Stimulated activated CD4-positive, alpha-beta T cell treated with anti-CD3 and anti-CD28 coated beads, Interleukin-4, amount 100 ng/mL, for 1 hour (primary cell): ENCODE results near the gene TMEM243.

Experiments
- DNase-seq: peaks from one replicate; pipeline ENCODE4 v3.0.0-alpha.2; 2020

The TMEM243 gene

DNA sequence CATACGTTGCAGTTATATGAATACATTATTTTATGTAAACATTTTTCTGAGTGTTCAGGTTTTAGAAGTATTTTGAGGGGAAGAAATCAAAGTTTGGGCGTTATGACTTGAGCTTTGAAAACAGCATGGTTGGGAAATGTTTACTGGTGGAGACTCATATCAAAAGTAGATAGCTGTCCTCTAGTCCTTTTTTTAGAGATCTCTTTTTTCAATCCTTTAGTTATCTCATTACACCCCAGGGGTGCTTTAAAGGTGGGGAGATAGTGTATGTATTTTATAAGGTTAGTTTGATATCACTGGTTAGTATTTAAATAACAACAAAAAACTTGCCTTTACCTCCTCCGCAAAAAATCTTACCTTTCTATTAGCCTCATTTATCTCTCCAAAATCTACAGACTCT is 65.0 kb downstream of the TMEM243 start:
- DNase-seq = no peak

DNA sequence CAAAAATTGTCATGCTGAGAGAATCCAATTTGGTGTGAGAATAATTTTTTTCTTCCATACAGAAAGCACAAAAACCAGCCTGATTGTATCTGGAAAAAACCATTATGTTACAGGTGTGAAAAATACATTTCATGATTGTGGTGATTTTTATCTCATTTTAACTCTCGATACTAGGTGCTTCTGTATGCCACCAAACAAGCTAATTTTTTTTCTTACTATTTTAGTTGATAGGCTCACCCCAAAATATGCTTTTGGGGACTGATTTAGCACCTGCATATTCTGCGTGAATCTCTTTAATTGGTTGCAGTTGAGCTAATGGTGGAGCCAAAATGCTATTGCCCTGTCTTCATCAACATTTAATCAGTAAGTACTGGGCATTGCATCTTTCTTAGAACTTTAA is 65.4 kb downstream of the TMEM243 start:
- DNase-seq = no peak

DNA sequence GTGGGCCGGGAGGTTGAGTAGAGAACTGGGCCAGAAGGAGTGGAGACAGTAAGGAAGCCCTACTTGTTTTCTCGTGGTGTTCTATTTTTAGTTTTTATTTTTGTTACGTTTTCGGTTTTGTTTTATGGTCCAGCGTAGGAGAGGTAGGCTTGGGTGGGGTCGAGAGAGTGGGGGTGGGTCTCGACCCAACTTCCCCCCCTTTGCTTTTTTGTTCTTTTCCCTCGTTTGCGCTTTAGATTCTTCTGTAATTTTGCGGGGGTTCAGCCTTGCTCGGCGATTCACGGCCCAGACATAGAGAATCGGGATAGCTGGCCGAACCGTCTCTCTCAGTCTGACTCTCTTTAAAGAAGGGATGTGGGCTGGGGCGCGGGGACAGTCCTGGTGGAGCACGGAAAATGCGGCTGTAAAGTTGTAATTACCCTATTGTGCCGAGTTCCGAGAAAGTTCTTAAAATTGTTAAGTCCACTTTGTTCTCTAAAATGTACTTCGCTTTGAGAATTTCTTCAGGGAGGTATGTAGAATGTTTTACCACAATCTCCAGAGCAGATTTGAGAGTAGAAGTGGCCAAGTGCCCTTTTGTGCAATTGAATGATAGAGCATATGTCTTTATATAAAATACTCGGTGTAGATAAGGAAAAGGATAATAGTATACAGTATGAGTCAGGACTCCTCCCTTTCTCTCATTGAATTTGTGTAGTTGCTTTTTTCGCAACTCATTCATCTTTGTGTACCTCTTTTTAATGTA is 66.5 kb downstream of the TMEM243 start:
- peak; percentile 15 for DNase-seq

DNA sequence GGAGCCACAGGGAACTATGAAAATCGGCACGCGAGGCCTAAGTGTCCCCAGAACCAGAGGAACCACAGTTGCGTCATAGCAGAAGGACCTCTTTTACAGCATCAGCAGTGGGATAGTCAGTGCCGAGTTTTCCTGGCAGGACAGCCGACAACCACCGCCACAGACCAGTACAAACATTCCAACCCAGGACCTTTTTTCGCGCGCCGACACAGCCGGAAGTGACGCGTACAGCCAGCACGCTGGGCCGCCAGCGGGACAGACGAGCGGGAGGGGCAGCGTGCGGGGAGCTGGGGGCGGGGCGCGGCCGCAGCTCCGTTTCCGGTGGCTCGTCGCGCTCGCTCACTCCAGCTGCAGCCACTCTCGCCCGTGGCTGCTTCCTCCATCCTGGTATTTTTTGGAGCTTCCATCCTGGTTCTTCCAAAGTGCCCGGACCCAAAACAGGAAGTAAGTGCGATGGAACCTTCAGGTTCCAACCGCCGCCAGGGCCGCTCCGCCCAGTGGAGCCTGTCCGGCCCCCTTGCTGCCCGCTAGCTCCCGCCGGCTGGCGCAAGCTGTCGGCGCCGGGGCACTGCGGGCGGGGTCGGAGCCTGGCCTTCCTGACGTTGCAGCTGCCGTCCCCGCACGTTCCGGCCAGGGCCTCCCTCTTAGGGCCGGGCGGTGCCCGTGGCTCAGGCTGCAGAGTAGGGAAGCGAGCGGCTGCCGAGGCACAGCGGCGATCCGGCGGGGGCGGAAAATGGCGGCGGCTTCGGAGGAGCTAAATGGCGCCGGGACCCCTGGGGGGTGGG is 67.2 kb downstream of the TMEM243 start, which contains the start of gene DMTF1:
Gene DMTF1, plus strand, starts transcription at position 342 of the 785 bp plus-strand sequence. CDS start 12,489 bp downstream, outside the sequence.
- peak; percentile 86 for DNase-seq

DNA sequence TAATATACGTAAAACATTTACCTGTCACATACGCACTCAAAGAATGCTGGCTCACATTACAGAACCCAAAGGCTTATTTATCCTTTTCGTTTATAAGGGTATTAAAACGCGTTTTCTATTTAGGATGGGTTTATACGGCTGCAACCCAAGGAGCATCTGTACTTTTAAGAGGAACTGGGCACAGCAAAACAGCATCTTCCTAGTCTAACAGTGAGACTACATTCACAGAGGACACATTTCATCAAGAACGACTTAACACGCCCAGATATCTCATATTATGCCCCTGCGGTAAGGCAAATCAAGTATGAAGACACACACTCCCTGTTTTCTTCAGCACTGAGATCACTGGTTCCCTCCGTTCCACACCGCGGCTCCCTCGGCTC is 67.8 kb downstream of the TMEM243 start:
- DNase-seq = no peak

DNA sequence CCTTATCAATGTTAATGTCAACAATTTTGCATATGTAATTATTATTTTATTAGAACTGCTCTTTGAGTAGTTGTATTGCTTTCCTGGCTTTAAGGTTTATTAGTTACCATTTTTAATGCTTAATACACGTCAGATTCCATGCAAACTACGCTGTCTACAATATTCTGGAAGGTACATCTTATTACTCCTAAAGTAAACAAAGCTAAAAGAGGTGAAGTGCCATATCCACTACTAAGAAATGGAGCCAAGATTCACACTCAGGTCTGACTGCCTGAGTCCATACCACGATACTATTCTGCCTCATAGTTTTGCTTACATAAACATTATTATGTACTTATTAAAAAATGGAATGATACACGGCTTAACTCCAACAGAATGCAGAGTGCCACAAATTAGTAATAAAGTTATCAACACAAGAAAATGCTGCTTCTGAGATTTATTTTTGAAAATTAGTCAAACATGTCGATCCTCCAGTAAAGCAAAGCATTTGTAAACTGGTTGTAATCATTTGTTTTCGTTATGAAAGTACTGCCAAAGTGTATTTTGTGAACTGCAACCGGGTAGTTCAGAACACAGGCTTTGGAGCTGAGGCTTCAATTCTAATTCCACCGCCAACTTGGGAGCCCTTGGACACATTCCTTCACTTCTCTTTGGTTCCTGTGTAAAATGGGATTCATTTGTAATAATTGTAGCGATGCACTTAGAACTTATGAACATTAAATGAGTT is 68.4 kb downstream of the TMEM243 start:
- DNase-seq = no peak

DNA sequence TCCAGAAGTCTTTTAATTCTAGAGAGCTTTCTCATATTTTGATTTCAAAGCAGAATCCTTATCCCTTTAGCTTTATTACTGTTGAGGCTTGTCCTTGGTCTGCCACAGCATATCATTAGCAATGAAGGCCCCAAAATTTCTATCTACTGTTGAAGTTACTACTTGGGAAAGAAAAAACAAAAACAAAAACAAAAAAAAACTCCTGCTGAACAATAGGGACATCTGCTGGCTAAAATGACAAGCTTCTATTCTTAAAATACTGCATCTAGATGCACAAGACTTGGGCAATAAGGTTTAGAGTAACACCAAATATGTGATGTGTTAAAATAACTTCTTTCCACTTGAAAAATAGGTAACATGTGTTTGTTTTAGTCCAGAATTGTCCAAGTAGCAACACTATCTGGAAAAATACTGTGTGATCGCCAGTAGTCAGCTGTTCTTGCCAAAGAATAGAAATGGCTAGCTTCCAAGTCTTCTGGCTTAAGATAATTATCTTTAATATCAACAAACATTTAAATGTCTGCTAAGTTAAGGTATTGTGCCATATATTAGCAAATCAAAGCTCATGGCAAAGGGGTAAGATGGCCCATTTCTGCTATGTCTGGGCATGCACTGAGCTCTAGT is 71.1 kb downstream of the TMEM243 start:
- DNase-seq = no peak

DNA sequence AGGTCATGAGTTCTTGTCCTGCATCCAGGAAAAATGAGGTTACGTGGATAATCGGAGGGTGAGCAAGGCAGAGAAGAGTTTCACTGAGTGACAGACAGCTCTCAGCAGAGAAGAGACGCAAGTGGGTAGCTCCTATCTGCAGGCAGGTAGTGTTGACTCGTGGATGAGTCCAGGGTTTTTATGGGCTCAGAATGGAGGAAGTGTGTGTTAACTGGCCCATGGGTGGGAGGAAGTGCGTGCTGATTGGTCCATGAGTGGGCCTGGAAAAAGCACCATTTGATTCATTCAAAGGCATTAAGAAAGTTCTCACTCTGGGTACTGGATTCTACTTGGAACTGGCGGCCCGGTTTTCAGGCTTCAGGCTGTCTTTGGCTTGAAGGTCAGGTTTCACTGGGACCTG is 72.0 kb downstream of the TMEM243 start:
- DNase-seq = no peak

DNA sequence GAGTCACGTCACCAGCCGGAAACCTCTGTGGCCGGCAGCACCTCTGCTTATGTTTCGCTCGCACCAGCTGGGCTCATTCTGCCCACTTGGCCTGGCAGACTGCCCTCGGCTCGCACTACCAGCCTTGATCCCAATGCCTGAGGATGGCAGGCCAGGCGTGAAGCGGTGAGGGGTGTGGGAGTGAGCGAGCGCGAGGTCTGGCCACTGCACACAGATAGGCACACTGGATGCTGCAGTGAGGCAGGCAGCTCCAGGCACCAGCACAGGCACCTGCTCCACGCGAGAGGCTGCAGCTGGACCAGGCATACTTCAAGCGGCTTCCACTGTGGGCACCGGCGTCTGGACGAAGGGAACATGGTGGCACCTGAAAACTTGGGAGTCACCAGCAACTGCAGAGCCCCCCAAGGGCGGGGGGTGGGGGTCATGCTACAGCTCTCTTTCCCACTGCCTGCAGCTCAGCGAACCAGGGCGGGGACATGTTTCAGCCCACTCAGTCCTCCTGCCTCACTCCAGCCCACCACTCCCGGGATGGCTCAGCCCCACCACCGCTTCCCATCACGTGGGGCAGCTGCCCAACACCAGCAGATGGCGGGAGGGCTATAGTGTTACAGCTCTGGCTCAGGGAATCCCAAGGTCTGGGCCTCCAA is 72.7 kb downstream of the TMEM243 start:
- no peak for DNase-seq
